H4 (cell line): ENCODE measurements around the gene LCE1D. TPM values are rescaled to one million over a fixed set of nuclear protein-coding genes. Genes with fewer than 3 reads are reported as not detected.

Experiments
- DNase-seq: peaks from one replicate; pipeline ENCODE4 v3.0.0-alpha.2; 2015; ENCODE audit warnings: low spot score
- total RNA-seq: library from RNA; depleted of rRNA; stranded (reverse); fragments of >200 nt; shearing (Covaris generic); gene quantifications from 2 replicates; pipeline ENCODE4 v1.2.3, GENCODE V29; 2014; rRNA removed

Gene LCE1D
- total RNA-seq, 1 experiment from 2014 or later, result not detected

DNA sequence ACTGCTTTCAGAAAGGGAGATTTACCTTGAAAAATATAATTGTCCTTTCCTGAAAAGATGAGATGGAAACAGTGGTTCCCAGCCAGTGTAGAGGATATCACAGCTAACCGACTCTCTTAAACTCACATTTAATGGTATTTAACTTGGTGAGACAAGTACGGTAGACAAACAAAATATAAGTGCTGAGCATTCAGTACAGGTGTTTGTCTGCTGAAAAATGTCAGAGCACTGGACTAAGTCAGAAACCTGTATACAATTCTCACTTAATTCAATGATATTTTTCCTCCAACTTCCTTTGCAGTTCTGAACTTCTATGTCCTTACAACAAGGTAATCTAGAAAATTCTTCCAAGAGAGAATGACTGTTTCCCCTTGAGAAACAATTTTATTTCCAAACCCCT, 15.2 kb downstream of the LCE1D start, which contains the start of gene LCE1B:
Gene LCE1B, plus strand, starts transcription at position 301 of the 400 bp plus-strand sequence. CDS start 476 bp downstream, outside the sequence.
- DNase-seq, result peak; percentile 0

GRCh38 chr1:152817309-152817708, 20.8 kb downstream of the LCE1D start:
- peak; percentile 1 for DNase-seq

- no peak for DNase-seq
Observed at GRCh38 chr1:152823294-152823693, 26.8 kb downstream of the LCE1D start.

DNA sequence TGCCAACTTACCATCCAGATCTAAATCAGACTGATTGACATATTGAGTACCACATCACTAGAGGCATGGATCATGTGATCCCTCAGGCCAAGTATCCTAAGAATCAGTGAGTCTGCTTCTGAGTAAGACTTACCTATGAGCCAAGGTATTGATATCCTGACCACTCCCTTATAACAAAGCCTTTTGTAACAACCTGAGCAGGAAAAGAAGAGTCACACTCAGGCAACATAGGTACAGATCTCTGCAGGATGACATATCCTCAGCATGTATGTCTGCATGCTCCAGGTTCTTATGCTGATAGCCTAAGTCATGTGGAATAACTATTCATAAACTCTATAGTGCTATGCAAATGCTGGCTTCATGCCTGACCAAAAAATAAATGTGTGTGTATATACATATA, 28.4 kb downstream of the LCE1D start:
- DNase-seq, result no peak

DNA sequence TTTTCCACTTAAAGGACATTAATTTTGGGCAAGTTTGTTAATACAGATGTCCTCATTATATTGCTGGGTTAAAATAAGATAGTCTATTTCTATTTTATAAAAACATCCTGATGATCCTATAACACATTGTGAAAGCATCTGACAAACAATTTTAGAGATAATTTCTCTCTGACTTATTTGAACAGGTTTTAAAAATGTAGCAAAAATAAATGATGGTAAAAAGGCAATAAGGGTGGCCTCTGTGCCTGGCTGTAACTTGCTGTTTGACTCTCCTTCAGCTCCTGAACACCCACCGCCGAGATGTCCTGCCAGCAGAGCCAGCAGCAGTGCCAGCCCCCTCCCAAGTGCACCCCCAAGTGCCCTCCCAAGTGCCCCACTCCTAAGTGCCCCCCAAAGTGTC, 30.7 kb downstream of the LCE1D start, which contains the start of gene LCE1A:
Gene LCE1A, plus strand, starts transcription at position 301 of the 400 bp plus-strand sequence. Its CDS starts 0 bp downstream, at position 301.
- DNase-seq, result no peak

DNA sequence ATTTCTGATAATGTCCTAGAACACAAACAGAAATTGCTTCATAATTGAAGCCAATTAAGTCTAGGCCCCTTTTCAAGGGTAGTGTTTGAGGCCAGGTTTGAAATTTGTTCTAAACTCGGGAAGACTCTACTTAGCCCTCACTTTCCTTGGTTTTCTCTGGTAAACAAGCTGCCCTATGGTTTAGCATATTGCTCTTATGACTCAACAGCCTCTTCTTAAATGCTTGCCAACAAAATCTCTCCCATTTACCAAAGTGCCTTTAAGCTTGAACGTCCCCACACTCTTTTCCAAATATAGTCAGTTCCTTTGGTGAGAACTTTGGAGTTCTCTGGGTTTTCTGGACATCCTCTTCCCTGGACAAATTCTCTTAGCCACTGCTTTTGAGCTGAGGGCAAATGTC, 40.3 kb downstream of the LCE1D start:
- DNase-seq, result no peak

DNA sequence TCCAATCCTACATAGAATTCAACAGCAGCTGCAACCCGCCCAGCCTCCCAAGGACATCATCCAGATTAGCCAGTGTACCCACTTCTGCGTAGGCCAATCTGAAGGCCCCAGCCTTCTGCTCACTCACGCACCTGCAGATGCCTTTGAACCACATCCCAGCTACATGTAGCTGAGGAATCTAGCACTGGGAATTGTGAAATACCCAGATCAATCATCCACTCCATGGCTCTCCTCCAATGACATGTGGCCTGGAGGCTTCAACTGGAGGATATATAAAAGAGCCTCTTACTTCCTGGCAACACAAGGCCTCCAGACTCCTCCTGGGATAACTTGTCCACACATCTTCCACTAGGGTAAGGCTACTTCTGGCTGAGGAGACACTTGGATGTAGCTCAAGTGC, 46.0 kb downstream of the LCE1D start, which contains the start of gene LCE6A:
Gene LCE6A, plus strand, starts transcription at position 301 of the 400 bp plus-strand sequence. CDS start 665 bp downstream, outside the sequence.
- no peak for DNase-seq

Other genes starting within 250 kb of the LCE1D start
- gene LCE3E, start 229.9 kb upstream of the LCE1D start, total RNA-seq, result not detected in 2 replicates
- gene LCE3D, start 216.2 kb upstream of the LCE1D start, total RNA-seq, result not detected in 2 replicates
- not detected in 2 replicates for gene LCE3C, start 196.5 kb upstream of the LCE1D start, total RNA-seq
- gene LCE3B, start 182.9 kb upstream of the LCE1D start, total RNA-seq, result not detected in 2 replicates
- not detected in 2 replicates for gene LCE3A, start 173.6 kb upstream of the LCE1D start, total RNA-seq
- not detected in 2 replicates for gene LCE2D, start 133.3 kb upstream of the LCE1D start, total RNA-seq
- not detected in 2 replicates for gene LCE2C, start 121.4 kb upstream of the LCE1D start, total RNA-seq
- gene LCE2B, start 110.6 kb upstream of the LCE1D start, total RNA-seq, result not detected in 2 replicates
- not detected in 2 replicates for gene LCE2A, start 98.4 kb upstream of the LCE1D start, total RNA-seq
- not detected in 2 replicates for gene LCE4A, start 88.6 kb upstream of the LCE1D start, total RNA-seq
- gene KPRP, start 38.7 kb upstream of the LCE1D start, total RNA-seq, result not detected in 2 replicates
- not detected in 2 replicates for gene LCE1F, start 21.6 kb upstream of the LCE1D start, total RNA-seq
- not detected in 2 replicates for gene LCE1E, start 10.5 kb upstream of the LCE1D start, total RNA-seq
- gene LCE1C, start 9.9 kb downstream of the LCE1D start, total RNA-seq, result not detected in 2 replicates
- gene LCE1B, start 15.2 kb downstream of the LCE1D start, total RNA-seq, result not detected in 2 replicates
- gene LCE1A, start 30.8 kb downstream of the LCE1D start, total RNA-seq, result not detected in 2 replicates
- not detected in 2 replicates for gene LCE6A, start 46.1 kb downstream of the LCE1D start, total RNA-seq
- gene LCE7A, start 63.3 kb downstream of the LCE1D start, total RNA-seq, result not detected in 2 replicates
- not detected in 2 replicates for gene SMCP, start 81.6 kb downstream of the LCE1D start, total RNA-seq
- gene IVL, start 111.8 kb downstream of the LCE1D start, total RNA-seq, result not detected in 2 replicates
- not detected in 2 replicates for gene SPRR5, start 150.5 kb downstream of the LCE1D start, total RNA-seq
- not detected in 2 replicates for gene SPRR4, start 173.9 kb downstream of the LCE1D start, total RNA-seq
- gene SPRR1A, start 187.4 kb downstream of the LCE1D start, total RNA-seq, result not detected in 2 replicates
- not detected in 2 replicates for gene SPRR3, start 205.0 kb downstream of the LCE1D start, total RNA-seq
- not detected in 2 replicates for gene SPRR1B, start 234.5 kb downstream of the LCE1D start, total RNA-seq
- gene SPRR2D, start 244.4 kb downstream of the LCE1D start, total RNA-seq, result not detected in 2 replicates